ENCODE results near the gene CAMK2B.

The CAMK2B gene

GRCh38 chr7:44288811-44289340 lies 36.5 kb downstream of the CAMK2B start:
- Histone ChIP-seq H3K36me3 (ENCODE audit: control insufficient read depth, insufficient read depth, low read length) (no peaks in the 10 kb centered on the region), H3K27ac (ENCODE audit: insufficient read depth, low read length, poor library complexity, severe bottlenecking) (no peak overlapping the region), H3K4me1 (ENCODE audit: control insufficient read depth, insufficient read depth, low read length, poor library complexity, severe bottlenecking) (no peaks in the 10 kb centered on the region), H3K9me3 (ENCODE audit: control insufficient read depth, low read length) (no peaks in the 10 kb centered on the region), H3K27me3 (replicated peaks; ENCODE audit: control insufficient read depth, insufficient read depth, low read length, poor library complexity, severe bottlenecking) (no peaks in the 10 kb centered on the region), H3K4me3 (ENCODE audit: insufficient read depth, low read depth, low read length, poor library complexity, severe bottlenecking) (no peak overlapping the region)
- no peak for DNase-seq

GRCh38 chr7:44288381-44288685 lies 37.1 kb downstream of the CAMK2B start:
- Histone ChIP-seq H3K27ac (ENCODE audit: insufficient read depth, low read length, poor library complexity, severe bottlenecking) (no peak overlapping the region), H3K9me3 (ENCODE audit: control insufficient read depth, low read length) (no peaks in the 10 kb centered on the region), H3K36me3 (ENCODE audit: control insufficient read depth, insufficient read depth, low read length) (no peaks in the 10 kb centered on the region), H3K4me3 (ENCODE audit: insufficient read depth, low read depth, low read length, poor library complexity, severe bottlenecking) (no peak overlapping the region), H3K4me1 (ENCODE audit: control insufficient read depth, insufficient read depth, low read length, poor library complexity, severe bottlenecking) (no peaks in the 10 kb centered on the region), H3K27me3 (replicated peaks; ENCODE audit: control insufficient read depth, insufficient read depth, low read length, poor library complexity, severe bottlenecking) (no peaks in the 10 kb centered on the region)
- no peak for DNase-seq

GRCh38 chr7:44287488-44288380 lies 37.7 kb downstream of the CAMK2B start:
- Histone ChIP-seq H3K27ac (ENCODE audit: insufficient read depth, low read length, poor library complexity, severe bottlenecking) (no peak overlapping the region), H3K36me3 (ENCODE audit: control insufficient read depth, insufficient read depth, low read length) (no peaks in the 10 kb centered on the region), H3K4me1 (ENCODE audit: control insufficient read depth, insufficient read depth, low read length, poor library complexity, severe bottlenecking) (no peaks in the 10 kb centered on the region), H3K4me3 (ENCODE audit: insufficient read depth, low read depth, low read length, poor library complexity, severe bottlenecking) (no peak overlapping the region), H3K27me3 (replicated peaks; ENCODE audit: control insufficient read depth, insufficient read depth, low read length, poor library complexity, severe bottlenecking) (no peaks in the 10 kb centered on the region), H3K9me3 (ENCODE audit: control insufficient read depth, low read length) (no peaks in the 10 kb centered on the region)
- DNase-seq, result no peak

GRCh38 chr7:44286618-44287487 lies 38.5 kb downstream of the CAMK2B start:
- no peak overlapping the region for H3K4me3 ChIP-seq (ENCODE audit: insufficient read depth, low read depth, low read length, poor library complexity, severe bottlenecking)
- no peak for DNase-seq
- no peaks in the 10 kb centered on the region for H3K36me3 ChIP-seq (ENCODE audit: control insufficient read depth, insufficient read depth, low read length)
- no peaks in the 10 kb centered on the region for H3K4me1 ChIP-seq (ENCODE audit: control insufficient read depth, insufficient read depth, low read length, poor library complexity, severe bottlenecking)
- H3K9me3 ChIP-seq (ENCODE audit: control insufficient read depth, low read length), result no peaks in the 10 kb centered on the region
- no peak overlapping the region for H3K27ac ChIP-seq (ENCODE audit: insufficient read depth, low read length, poor library complexity, severe bottlenecking)
- H3K27me3 ChIP-seq (replicated peaks; ENCODE audit: control insufficient read depth, insufficient read depth, low read length, poor library complexity, severe bottlenecking), result no peaks in the 10 kb centered on the region

GRCh38 chr7:44286182-44286617 lies 39.2 kb downstream of the CAMK2B start:
- Histone ChIP-seq H3K27ac (ENCODE audit: insufficient read depth, low read length, poor library complexity, severe bottlenecking) (no peak overlapping the region), H3K4me1 (ENCODE audit: control insufficient read depth, insufficient read depth, low read length, poor library complexity, severe bottlenecking) (no peaks in the 10 kb centered on the region), H3K27me3 (replicated peaks; ENCODE audit: control insufficient read depth, insufficient read depth, low read length, poor library complexity, severe bottlenecking) (no peaks in the 10 kb centered on the region), H3K4me3 (ENCODE audit: insufficient read depth, low read depth, low read length, poor library complexity, severe bottlenecking) (no peak overlapping the region), H3K9me3 (ENCODE audit: control insufficient read depth, low read length) (no peaks in the 10 kb centered on the region), H3K36me3 (ENCODE audit: control insufficient read depth, insufficient read depth, low read length) (no peaks in the 10 kb centered on the region)
- no peak for DNase-seq

GRCh38 chr7:44285561-44285960 lies 39.8 kb downstream of the CAMK2B start:
- H3K4me3 ChIP-seq (ENCODE audit: insufficient read depth, low read depth, low read length, poor library complexity, severe bottlenecking), result no peak overlapping the region
- H3K9me3 ChIP-seq (ENCODE audit: control insufficient read depth, low read length), result no peaks in the 10 kb centered on the region
- no peaks in the 10 kb centered on the region for H3K4me1 ChIP-seq (ENCODE audit: control insufficient read depth, insufficient read depth, low read length, poor library complexity, severe bottlenecking)

GRCh38 chr7:44284881-44285541 lies 40.4 kb downstream of the CAMK2B start:
- no peak for DNase-seq
- H3K4me3 ChIP-seq (ENCODE audit: insufficient read depth, low read depth, low read length, poor library complexity, severe bottlenecking), result no peak overlapping the region
- no peaks in the 10 kb centered on the region for H3K4me1 ChIP-seq (ENCODE audit: control insufficient read depth, insufficient read depth, low read length, poor library complexity, severe bottlenecking)

More at GRCh38 chr7:44285561-44285960, 39.8 kb downstream of the CAMK2B start:
- Histone ChIP-seq H3K36me3 (ENCODE audit: control insufficient read depth, insufficient read depth, low read length) (no peaks in the 10 kb centered on the region), H3K27me3 (replicated peaks; ENCODE audit: control insufficient read depth, insufficient read depth, low read length, poor library complexity, severe bottlenecking) (no peaks in the 10 kb centered on the region), H3K27ac (ENCODE audit: insufficient read depth, low read length, poor library complexity, severe bottlenecking) (no peak overlapping the region)
- DNase-seq, result no peak

GRCh38 chr7:44284216-44284615 lies 41.2 kb downstream of the CAMK2B start:
- Histone ChIP-seq H3K9me3 (ENCODE audit: control insufficient read depth, low read length) (no peaks in the 10 kb centered on the region), H3K27me3 (replicated peaks; ENCODE audit: control insufficient read depth, insufficient read depth, low read length, poor library complexity, severe bottlenecking) (no peaks in the 10 kb centered on the region), H3K4me3 (ENCODE audit: insufficient read depth, low read depth, low read length, poor library complexity, severe bottlenecking) (no peak overlapping the region), H3K27ac (ENCODE audit: insufficient read depth, low read length, poor library complexity, severe bottlenecking) (no peak overlapping the region), H3K4me1 (ENCODE audit: control insufficient read depth, insufficient read depth, low read length, poor library complexity, severe bottlenecking) (no peaks in the 10 kb centered on the region), H3K36me3 (ENCODE audit: control insufficient read depth, insufficient read depth, low read length) (no peaks in the 10 kb centered on the region)
- no peak for DNase-seq

More at GRCh38 chr7:44284881-44285541, 40.4 kb downstream of the CAMK2B start:
- Histone ChIP-seq H3K27me3 (replicated peaks; ENCODE audit: control insufficient read depth, insufficient read depth, low read length, poor library complexity, severe bottlenecking) (no peaks in the 10 kb centered on the region), H3K27ac (ENCODE audit: insufficient read depth, low read length, poor library complexity, severe bottlenecking) (no peak overlapping the region), H3K36me3 (ENCODE audit: control insufficient read depth, insufficient read depth, low read length) (no peaks in the 10 kb centered on the region), H3K9me3 (ENCODE audit: control insufficient read depth, low read length) (no peaks in the 10 kb centered on the region)

GRCh38 chr7:44283381-44284211 lies 41.8 kb downstream of the CAMK2B start:
- Histone ChIP-seq H3K36me3 (ENCODE audit: control insufficient read depth, insufficient read depth, low read length) (no peaks in the 10 kb centered on the region), H3K4me1 (ENCODE audit: control insufficient read depth, insufficient read depth, low read length, poor library complexity, severe bottlenecking) (no peaks in the 10 kb centered on the region), H3K27me3 (replicated peaks; ENCODE audit: control insufficient read depth, insufficient read depth, low read length, poor library complexity, severe bottlenecking) (no peaks in the 10 kb centered on the region), H3K9me3 (ENCODE audit: control insufficient read depth, low read length) (no peaks in the 10 kb centered on the region), H3K4me3 (ENCODE audit: insufficient read depth, low read depth, low read length, poor library complexity, severe bottlenecking) (no peak overlapping the region), H3K27ac (ENCODE audit: insufficient read depth, low read length, poor library complexity, severe bottlenecking) (no peak overlapping the region)
- DNase-seq, result no peak

All from effector memory CD4-positive, alpha-beta T cell (primary cell).